AG09309 (cell line): ENCODE data around the gene HSF2BP.
A peak's percentile ranks its signal among the peaks of the same experiment; 100 is the strongest.

ENCODE experiments used
- DNase-seq: peaks from one replicate; pipeline ENCODE4 v3.0.0-alpha.2; 2010; ENCODE audit warnings: low read depth
- H3K4me3 ChIP-seq: 2 replicates; pipeline ENCODE4 v1.5.1; 2011; ENCODE audit warnings: mild to moderate bottlenecking, low read depth, low read length, moderate library complexity; ENCODE audit not compliant: control insufficient read depth
- CTCF ChIP-seq: IDR thresholded peaks from 2 replicates; pipeline ENCODE4 v1.5.1; 2011; ENCODE audit warnings: mild to moderate bottlenecking, low read depth, low read length, inconsistent platforms; ENCODE audit not compliant: insufficient read depth, control insufficient read depth; ENCODE audit errors: missing control alignments

HSF2BP gene

GRCh38 chr21:43676391-43676790 lies 17.1 kb upstream of the HSF2BP start:
- no peak overlapping the region for H3K4me3 ChIP-seq
- DNase-seq: no peak
- no peak for TF ChIP-seq CTCF

- DNase-seq: no peak
- no peak overlapping the region for H3K4me3 ChIP-seq
- TF ChIP-seq CTCF: no peak
Measured at GRCh38 chr21:43675871-43676270, 16.6 kb upstream of the HSF2BP start.

GRCh38 chr21:43669828-43670605 lies 10.7 kb upstream of the HSF2BP start:
- TF ChIP-seq CTCF: no peak
- DNase-seq: no peak
- no peak overlapping the region for H3K4me3 ChIP-seq

GRCh38 chr21:43667191-43667904 lies 8.1 kb upstream of the HSF2BP start:
- no peak overlapping the region for H3K4me3 ChIP-seq
- DNase-seq: peak; percentile 70
- no peak for TF ChIP-seq CTCF

GRCh38 chr21:43665879-43666278 lies 6.6 kb upstream of the HSF2BP start:
- no peak for DNase-seq
- no peak overlapping the region for H3K4me3 ChIP-seq
- TF ChIP-seq CTCF: no peak

- H3K4me3 ChIP-seq: no peak overlapping the region
- TF ChIP-seq CTCF: no peak
- DNase-seq: no peak
Measured at GRCh38 chr21:43664358-43664757, 5.1 kb upstream of the HSF2BP start.
